K562 (cell line): Measurements from ENCODE around the gene NFKBIB. TPM values are rescaled to one million over a fixed set of nuclear protein-coding genes. Genes with fewer than 3 reads are reported as not detected.

ENCODE experiments used
- BRF1 ChIP-seq: IDR thresholded peaks from 3 replicates; pipeline ENCODE4 v1.6.1; 2011; ENCODE audit warnings: borderline replicate concordance, mild to moderate bottlenecking; ENCODE audit not compliant: insufficient read length; ENCODE audit errors: extremely low read depth
- ID3 ChIP-seq, 2 experiments: fragments of 250-450 bp in 1 of 2; fragments of 450-650 bp in 1 of 2; sonication (Bioruptor Pico) in 1 of 2; IDR thresholded peaks; 2 replicates each; pipeline versions ENCODE4 v1.6.1 to v1.8.0; 2016 to 2021; ENCODE audit warnings: mild to moderate bottlenecking in 2 of 2, moderate library complexity in 2 of 2, missing compliant biosample characterization in 1 of 2, missing genetic modification characterization in 1 of 2
- KLF13 ChIP-seq: fragments of 450-650 bp; IDR thresholded peaks from 2 replicates; pipeline ENCODE4 v1.6.1; 2016; ENCODE audit warnings: missing genetic modification characterization, low read depth, mild to moderate bottlenecking, missing compliant biosample characterization, moderate library complexity, borderline replicate concordance
- NBN ChIP-seq: fragments of 450-650 bp; IDR thresholded peaks from 2 replicates; pipeline ENCODE4 v1.6.1; 2016; ENCODE audit warnings: low read depth, mild to moderate bottlenecking
- NCOA2 ChIP-seq, 2 experiments: fragments of 450-650 bp; IDR thresholded peaks; 2 replicates each; pipeline ENCODE4 v1.6.1; 2018; ENCODE audit warnings: mild to moderate bottlenecking in 2 of 2, moderate library complexity in 1 of 2; ENCODE audit not compliant: partially characterized antibody in 2 of 2
- NR2F6 ChIP-seq: fragments of 450-650 bp; formaldehyde crosslinking; IDR thresholded peaks from 2 replicates; pipeline ENCODE4 v1.4.0; 2020; ENCODE audit warnings: mild to moderate bottlenecking
- PTBP1 ChIP-seq: fragments of 200-400 bp; formaldehyde crosslinking; IDR thresholded peaks from 2 replicates; pipeline ENCODE4 v1.6.1; 2017; ENCODE audit warnings: low read depth, low read length
- SMARCC2 ChIP-seq: fragments of 450-650 bp; IDR thresholded peaks from 2 replicates; pipeline ENCODE4 v1.6.1; 2017; ENCODE audit warnings: antibody characterized with exemption, moderate library complexity, mild to moderate bottlenecking, low read depth
- ZBTB1 ChIP-seq: sonication (generic); formaldehyde crosslinking; IDR thresholded peaks from 2 replicates; pipeline ENCODE4 v1.8.1; 2023; ENCODE audit warnings: missing genetic modification reagents, low read depth, mild to moderate bottlenecking, borderline replicate concordance
- ZNF212 ChIP-seq: fragments of 450-650 bp; formaldehyde crosslinking; IDR thresholded peaks from 2 replicates; pipeline ENCODE4 v1.4.0; 2020; ENCODE audit warnings: mild to moderate bottlenecking
- ZNF407 ChIP-seq: fragments of 450-650 bp; IDR thresholded peaks from 2 replicates; pipeline ENCODE4 v1.6.1; 2016; ENCODE audit warnings: low read depth
- polyA plus RNA-seq, 8 experiments: library from polyadenylated mRNA; depleted of rRNA in 4 of 8; stranded (reverse) in 5 of 8; unstranded in 3 of 8; fragments of >200 nt; fragmentation: Nextera tagmentation in 2 of 8; fragmentation: Illumina TruSeq in 1 of 8; extraction: Ambion mirVana in 2 of 8; extraction: Trizol in 1 of 8; gene quantifications; 2 replicates each; pipeline versions ENCODE4 v1.2.1 to v1.2.3, GENCODE V29; 2011 to 2014; ENCODE audit warnings: inconsistent platforms in 1 of 8, missing spikeins in 1 of 8
- total RNA-seq, 7 experiments: library from RNA; depleted of rRNA in 6 of 7; stranded (reverse); fragments of >200 nt in 6 of 7; fragmentation: Illumina TruSeq in 2 of 7; extraction: Trizol in 2 of 7; gene quantifications; 2 replicates each; pipeline versions ENCODE4 v1.2.1 to v1.2.3, GENCODE V29; 2011 to 2021; ENCODE audit warnings: low replicate concordance in 1 of 7
- TF ChIP-seq, protein P1 (sequence below): IDR thresholded peaks from 3 replicates; pipeline ENCODE4 v1.6.1; 2011; ENCODE audit warnings: borderline replicate concordance, mild to moderate bottlenecking; ENCODE audit not compliant: insufficient read length, insufficient read depth
- TF ChIP-seq, protein P2 (sequence below): fragments of 450-650 bp; IDR thresholded peaks from 2 replicates; pipeline ENCODE4 v1.6.1; 2018; ENCODE audit warnings: mild to moderate bottlenecking, low read depth; ENCODE audit not compliant: partially characterized antibody

NFKBIB gene
- total and polyA plus RNA-seq, 9 of the 15 experiments (the other 6 are each of a cell fraction or from before 2014, with no cell fraction given) = 1.5 to 44.9 (median 10.4) TPM

- TF ChIP-seq ZNF407 (no peak), BRF1 (no peak), KLF13 (tag) (no peak), ZBTB1 (CRISPR knock-in tag) (no peak), ZNF212 (no peak), PTBP1 (no peak), NR2F6 (CRISPR knock-in tag) (no peak), NCOA2 (IDR thresholded peaks at IDR 0.05; ENCODE audit: partially characterized antibody in 2 of 2) (no peak), NBN (0 out of 2 replicates have a peak, but pooled peaks have one; percentile 13), SMARCC2 (no peak), ID3 (CRISPR knock-in tag; IDR thresholded peaks at IDR 0.05) (no peak), ID3 (tag; IDR thresholded peaks at IDR 0.05) (no peak)
- TF ChIP-seq, protein P1, sequence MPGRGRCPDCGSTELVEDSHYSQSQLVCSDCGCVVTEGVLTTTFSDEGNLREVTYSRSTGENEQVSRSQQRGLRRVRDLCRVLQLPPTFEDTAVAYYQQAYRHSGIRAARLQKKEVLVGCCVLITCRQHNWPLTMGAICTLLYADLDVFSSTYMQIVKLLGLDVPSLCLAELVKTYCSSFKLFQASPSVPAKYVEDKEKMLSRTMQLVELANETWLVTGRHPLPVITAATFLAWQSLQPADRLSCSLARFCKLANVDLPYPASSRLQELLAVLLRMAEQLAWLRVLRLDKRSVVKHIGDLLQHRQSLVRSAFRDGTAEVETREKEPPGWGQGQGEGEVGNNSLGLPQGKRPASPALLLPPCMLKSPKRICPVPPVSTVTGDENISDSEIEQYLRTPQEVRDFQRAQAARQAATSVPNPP = no peak
- TF ChIP-seq, protein P2, sequence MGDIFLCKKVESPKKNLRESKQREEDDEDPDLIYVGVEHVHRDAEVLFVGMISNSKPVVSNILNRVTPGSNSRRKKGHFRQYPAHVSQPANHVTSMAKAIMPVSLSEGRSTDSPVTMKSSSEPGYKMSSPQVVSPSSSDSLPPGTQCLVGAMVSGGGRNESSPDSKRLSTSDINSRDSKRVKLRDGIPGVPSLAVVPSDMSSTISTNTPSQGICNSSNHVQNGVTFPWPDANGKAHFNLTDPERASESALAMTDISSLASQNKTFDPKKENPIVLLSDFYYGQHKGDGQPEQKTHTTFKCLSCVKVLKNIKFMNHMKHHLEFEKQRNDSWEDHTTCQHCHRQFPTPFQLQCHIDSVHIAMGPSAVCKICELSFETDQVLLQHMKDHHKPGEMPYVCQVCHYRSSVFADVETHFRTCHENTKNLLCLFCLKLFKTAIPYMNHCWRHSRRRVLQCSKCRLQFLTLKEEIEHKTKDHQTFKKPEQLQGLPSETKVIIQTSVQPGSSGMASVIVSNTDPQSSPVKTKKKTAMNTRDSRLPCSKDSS = peak; percentile 15
These were observed 47.3 kb upstream of the NFKBIB start (continued) for GRCh38 chr19:38852231-38853044.
